ENCODE measurements around the gene TOLLIP.

GRCh38 chr11:1356007-1356435 is 46.6 kb upstream of the TOLLIP start:
- TF ChIP-seq POLR2A (IDR thresholded peaks at IDR 0.05; ENCODE audit: low read depth, low read length) (no peak), TAF1 (IDR thresholded peaks at IDR 0.05; ENCODE audit: borderline replicate concordance, low read depth, low read length) (no peak), POLR2AphosphoS5 (IDR thresholded peaks at IDR 0.05; ENCODE audit: low read depth, low read length) (no peak)
